CD14-positive monocyte (primary cell): ENCODE measurements around the gene WFDC5. TPM values are rescaled to one million over a fixed set of nuclear protein-coding genes. Genes with fewer than 3 reads are reported as not detected.

Experiments used
- DNase-seq, 3 donors: peaks; one replicate each; pipeline ENCODE4 v3.0.0-alpha.2; 2011 to 2022
- H2AFZ ChIP-seq: 2 replicates; pipeline ENCODE4 v1.6.0; 2012; ENCODE audit warnings: mild to moderate bottlenecking, low read depth, low read length, inconsistent platforms; ENCODE audit not compliant: insufficient read depth, poor library complexity, severe bottlenecking
- H3K27ac ChIP-seq, 2 donors: 1 replicate in 1 of 2; 2 replicates in 1 of 2; pipeline ENCODE4 v1.5.1; 2012 to 2013; ENCODE audit warnings: low read length in 2 of 2, control low read depth in 1 of 2, inconsistent platforms in 1 of 2, low read depth in 1 of 2, mild to moderate bottlenecking in 1 of 2
- H3K27me3 ChIP-seq, 2 donors: one replicate each; pipeline versions ENCODE4 v1.6.0 to v1.6.1; 2011 to 2013; ENCODE audit warnings: low read length in 2 of 2; ENCODE audit not compliant: control insufficient read depth in 2 of 2, insufficient read depth in 2 of 2
- H3K36me3 ChIP-seq, 2 donors: replicated peaks in 1 of 2; 1 replicate in 1 of 2; 2 replicates in 1 of 2; pipeline versions ENCODE4 v1.5.1 to v1.6.1; 2012 to 2013; ENCODE audit warnings: low read length in 2 of 2, control low read depth in 1 of 2, inconsistent platforms in 1 of 2, mild to moderate bottlenecking in 1 of 2; ENCODE audit not compliant: insufficient read depth in 2 of 2, control insufficient read depth in 1 of 2
- H3K4me1 ChIP-seq, 2 donors: 1 replicate in 1 of 2; 2 replicates in 1 of 2; pipeline versions ENCODE4 v1.5.1 to v1.6.1; 2012 to 2013; ENCODE audit warnings: low read length in 2 of 2, control low read depth in 1 of 2, inconsistent platforms in 1 of 2, mild to moderate bottlenecking in 1 of 2, moderate library complexity in 1 of 2; ENCODE audit not compliant: insufficient read depth in 2 of 2, control insufficient read depth in 1 of 2
- H3K4me2 ChIP-seq: replicated peaks from 2 replicates; pipeline ENCODE3; 2012; ENCODE audit warnings: low read length, moderate library complexity, mild to moderate bottlenecking; ENCODE audit not compliant: poor library complexity, severe bottlenecking; ENCODE audit errors: extremely low read depth
- H3K4me3 ChIP-seq, 3 experiments: fragments of 200-600 bp in 1 of 3; sonication (generic) in 1 of 3; replicated peaks in 1 of 3; 1 replicate in 2 of 3; 2 replicates in 1 of 3; pipeline ENCODE4 v1.5.1; 2011 to 2013; ENCODE audit warnings: low read length in 3 of 3, mild to moderate bottlenecking in 3 of 3, control low read depth in 2 of 3, low read depth in 2 of 3, inconsistent platforms in 1 of 3, moderate library complexity in 1 of 3
- H3K79me2 ChIP-seq: 2 replicates; pipeline ENCODE4 v1.6.0; 2012; ENCODE audit warnings: mild to moderate bottlenecking, control low read depth, inconsistent platforms, low read length, moderate library complexity; ENCODE audit not compliant: insufficient read depth
- H3K9ac ChIP-seq: 2 replicates; pipeline ENCODE4 v1.6.0; 2017; ENCODE audit warnings: low read length, mild to moderate bottlenecking; ENCODE audit not compliant: insufficient read depth, poor library complexity, severe bottlenecking
- H3K9me3 ChIP-seq, 2 donors: replicated peaks in 1 of 2; 1 replicate in 1 of 2; 2 replicates in 1 of 2; pipeline versions ENCODE4 v1.5.1 to v1.6.1; 2012 to 2013; ENCODE audit warnings: low read length in 2 of 2, control low read depth in 1 of 2; ENCODE audit not compliant: control insufficient read depth in 1 of 2, insufficient read depth in 1 of 2
- H4K20me1 ChIP-seq: 2 replicates; pipeline ENCODE4 v1.6.0; 2012; ENCODE audit warnings: mild to moderate bottlenecking, low read length, control low read depth, moderate library complexity; ENCODE audit not compliant: insufficient read depth
- H3K27ac Mint-ChIP-seq, 7 donors: one replicate each; pipeline ENCODE4 v1.8.0; 2020; ENCODE audit warnings: mild to moderate bottlenecking in 7 of 7, mixed read lengths in 7 of 7, moderate library complexity in 6 of 7, inconsistent platforms in 2 of 7
- H3K27me3 Mint-ChIP-seq, 3 donors: one replicate each; pipeline ENCODE4 v1.8.0; 2021 to 2022; ENCODE audit warnings: low read depth in 3 of 3, mild to moderate bottlenecking in 3 of 3, mixed read lengths in 3 of 3, moderate library complexity in 3 of 3, inconsistent platforms in 1 of 3
- H3K36me3 Mint-ChIP-seq, 2 donors: one replicate each; pipeline ENCODE4 v1.8.0; 2020; ENCODE audit warnings: mixed read lengths in 2 of 2, inconsistent platforms in 1 of 2, mild to moderate bottlenecking in 1 of 2
- H3K4me1 Mint-ChIP-seq: one replicate; pipeline ENCODE4 v1.8.0; 2020; ENCODE audit warnings: mild to moderate bottlenecking, mixed read lengths
- H3K4me3 Mint-ChIP-seq, 2 donors: one replicate each; pipeline ENCODE4 v1.8.0; 2020; ENCODE audit warnings: mild to moderate bottlenecking in 2 of 2, mixed read lengths in 2 of 2, moderate library complexity in 1 of 2
- H3K9me3 Mint-ChIP-seq, 7 donors: one replicate each; pipeline ENCODE4 v1.8.0; 2020 to 2022; ENCODE audit warnings: mixed read lengths in 7 of 7, mild to moderate bottlenecking in 6 of 7, moderate library complexity in 6 of 7, inconsistent platforms in 2 of 7
- WGBS: methylation state at CpG from one replicate; pipeline ENCODE4 v1.1.5; 2013; ENCODE audit warnings: missing lambda C conversion rate; ENCODE audit not compliant: insufficient coverage; 5-methylcytosine and 5-hydroxymethylcytosine counted together
- intact Hi-C, 2 donors: fragments of 100-400 bp; cut with micrococcal nuclease; formaldehyde crosslinking; loops; one replicate each; pipeline versions ENCODE4 v1.15.0 to v1.15.1; 2023
- polyA plus RNA-seq, 3 donors: library from polyadenylated mRNA; depleted of rRNA in 1 of 3; unstranded in 2 of 3; stranded (reverse) in 1 of 3; fragments of 300-500 nt in 2 of 3; fragments of >200 nt in 1 of 3; fragmentation: Illumina TruSeq in 2 of 3; gene quantifications; 1 replicate in 2 of 3; 2 replicates in 1 of 3; pipeline ENCODE4 v1.2.3, GENCODE V29; 2012 to 2021
- TF ChIP-seq, protein P1 (sequence below): fragments of 200-600 bp; IDR thresholded peaks from one replicate; pipeline ENCODE4 v1.8.0; 2022; ENCODE audit warnings: antibody characterized with exemption, mild to moderate bottlenecking

Gene WFDC5
- polyA plus RNA-seq, 3 donors, result not detected

DNA sequence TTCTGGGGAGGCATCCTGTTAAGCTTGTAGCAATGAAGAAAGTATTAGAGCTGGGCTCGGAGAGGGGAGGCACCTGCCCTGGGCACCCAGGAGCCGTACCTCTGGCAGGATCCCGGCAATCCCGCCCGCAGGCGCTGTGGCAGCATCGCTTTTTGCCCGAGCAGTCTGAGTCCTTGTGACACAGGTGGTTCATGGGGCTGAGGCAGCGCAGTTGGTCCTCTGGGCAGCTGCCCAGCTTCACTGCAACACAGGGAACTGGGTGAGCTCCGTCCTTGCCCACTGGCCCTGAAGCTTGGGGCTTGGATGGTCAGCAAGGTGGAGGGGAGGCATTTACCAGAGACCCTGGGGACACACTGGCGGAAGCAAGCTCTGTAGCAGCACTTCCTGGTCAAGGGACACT, 4.7 kb downstream of the WFDC5 start:
- H2AFZ ChIP-seq, result no peak overlapping the region
- peak overlapping the region in 1 of 7 donors; percentile 42 for H3K27ac Mint-ChIP-seq
- DNase-seq, result no peak
- H3K4me2 ChIP-seq, result no peak overlapping the region
- intact Hi-C loops, result no loop called here
- TF ChIP-seq, protein P1, sequence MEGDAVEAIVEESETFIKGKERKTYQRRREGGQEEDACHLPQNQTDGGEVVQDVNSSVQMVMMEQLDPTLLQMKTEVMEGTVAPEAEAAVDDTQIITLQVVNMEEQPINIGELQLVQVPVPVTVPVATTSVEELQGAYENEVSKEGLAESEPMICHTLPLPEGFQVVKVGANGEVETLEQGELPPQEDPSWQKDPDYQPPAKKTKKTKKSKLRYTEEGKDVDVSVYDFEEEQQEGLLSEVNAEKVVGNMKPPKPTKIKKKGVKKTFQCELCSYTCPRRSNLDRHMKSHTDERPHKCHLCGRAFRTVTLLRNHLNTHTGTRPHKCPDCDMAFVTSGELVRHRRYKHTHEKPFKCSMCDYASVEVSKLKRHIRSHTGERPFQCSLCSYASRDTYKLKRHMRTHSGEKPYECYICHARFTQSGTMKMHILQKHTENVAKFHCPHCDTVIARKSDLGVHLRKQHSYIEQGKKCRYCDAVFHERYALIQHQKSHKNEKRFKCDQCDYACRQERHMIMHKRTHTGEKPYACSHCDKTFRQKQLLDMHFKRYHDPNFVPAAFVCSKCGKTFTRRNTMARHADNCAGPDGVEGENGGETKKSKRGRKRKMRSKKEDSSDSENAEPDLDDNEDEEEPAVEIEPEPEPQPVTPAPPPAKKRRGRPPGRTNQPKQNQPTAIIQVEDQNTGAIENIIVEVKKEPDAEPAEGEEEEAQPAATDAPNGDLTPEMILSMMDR, result no peak
- no peak overlapping the region for H3K9ac ChIP-seq
- H3K4me3 ChIP-seq, result no peak overlapping the region
- no peaks in the 10 kb centered on the region for H3K36me3 Mint-ChIP-seq
- no peak overlapping the region for H3K4me3 Mint-ChIP-seq
- H3K9me3 Mint-ChIP-seq, result no peaks in the 10 kb centered on the region
- no peak overlapping the region for H3K27ac ChIP-seq
- H3K9me3 ChIP-seq, result no peaks in the 10 kb centered on the region
- no peaks in the 10 kb centered on the region for H3K36me3 ChIP-seq
- H3K79me2 ChIP-seq, result no peaks in the 10 kb centered on the region
- no peaks in the 10 kb centered on the region for H4K20me1 ChIP-seq
- peaks cover 12 to 18% (median 17%) of the 10 kb centered on the region in 3 donors for H3K27me3 Mint-ChIP-seq
- 92% methylated on average over 11 of the region's 11 CpGs for WGBS
- no peaks in the 10 kb centered on the region for H3K4me1 ChIP-seq
- peaks cover 0 to 5% of the 10 kb centered on the region in 2 donors for H3K27me3 ChIP-seq
- no peaks in the 10 kb centered on the region for H3K4me1 Mint-ChIP-seq

DNA sequence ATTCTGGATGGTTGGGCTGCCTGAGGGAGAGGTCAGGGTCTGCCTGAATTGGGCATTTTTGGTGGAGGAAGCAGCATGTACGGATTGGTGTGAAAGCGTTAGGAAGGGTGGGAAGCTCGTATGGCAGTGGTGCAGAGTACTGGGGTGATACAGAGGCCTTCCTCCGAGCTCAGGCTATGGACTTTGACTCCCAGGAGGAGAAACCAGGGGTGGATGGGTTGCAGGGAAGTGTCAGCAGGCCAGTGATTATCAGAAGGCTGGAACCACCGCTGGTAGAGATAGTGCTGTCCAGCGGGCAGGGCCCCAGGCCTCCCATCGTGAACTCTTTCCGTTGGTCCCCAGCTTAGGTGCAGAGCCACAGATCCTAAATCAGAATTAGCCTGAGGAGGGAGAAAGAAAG, 5.3 kb downstream of the WFDC5 start:
- H3K27me3 Mint-ChIP-seq, result peaks cover 9 to 14% (median 13%) of the 10 kb centered on the region in 3 donors
- no peak overlapping the region for H3K4me3 ChIP-seq
- H3K4me1 Mint-ChIP-seq, result no peaks in the 10 kb centered on the region
- DNase-seq, result no peak
- no peaks in the 10 kb centered on the region for H3K9me3 Mint-ChIP-seq
- H4K20me1 ChIP-seq, result no peaks in the 10 kb centered on the region
- no peak overlapping the region for H3K27ac Mint-ChIP-seq
- no peaks in the 10 kb centered on the region for H3K9me3 ChIP-seq
- no peaks in the 10 kb centered on the region for H3K36me3 Mint-ChIP-seq
- H3K4me1 ChIP-seq, result no peaks in the 10 kb centered on the region
- TF ChIP-seq, protein P1, result no peak
- peak overlapping the region in 1 of 2 donors; percentile 40 for H3K4me3 Mint-ChIP-seq
- H3K27ac ChIP-seq, result no peak overlapping the region
- no peak overlapping the region for H2AFZ ChIP-seq
- no peaks in the 10 kb centered on the region for H3K79me2 ChIP-seq
- intact Hi-C loops, result no loop called here
- H3K36me3 ChIP-seq, result no peaks in the 10 kb centered on the region
- no peak overlapping the region for H3K4me2 ChIP-seq
- 91% methylated on average over 4 of the region's 8 CpGs for WGBS
- peaks cover 0 to 5% of the 10 kb centered on the region in 2 donors for H3K27me3 ChIP-seq
- no peak overlapping the region for H3K9ac ChIP-seq
